OCI-LY3 (cell line): Measurements from ENCODE around the gene ABCB8.

Experiments
- EZH2phosphoT487 ChIP-seq: fragments of 200-600 bp; shearing (Covaris generic); IDR thresholded peaks from 2 replicates; pipeline ENCODE4 v1.6.1; 2018; ENCODE audit warnings: antibody characterized with exemption, mixed run types, low read depth
- TF ChIP-seq, protein P1 (sequence below): fragments of 200-600, 300-600 bp; sonication (generic); IDR thresholded peaks from 2 replicates; pipeline ENCODE4 v1.5.1; 2014; ENCODE audit warnings: antibody characterized with exemption, low read length, low read depth

DNA sequence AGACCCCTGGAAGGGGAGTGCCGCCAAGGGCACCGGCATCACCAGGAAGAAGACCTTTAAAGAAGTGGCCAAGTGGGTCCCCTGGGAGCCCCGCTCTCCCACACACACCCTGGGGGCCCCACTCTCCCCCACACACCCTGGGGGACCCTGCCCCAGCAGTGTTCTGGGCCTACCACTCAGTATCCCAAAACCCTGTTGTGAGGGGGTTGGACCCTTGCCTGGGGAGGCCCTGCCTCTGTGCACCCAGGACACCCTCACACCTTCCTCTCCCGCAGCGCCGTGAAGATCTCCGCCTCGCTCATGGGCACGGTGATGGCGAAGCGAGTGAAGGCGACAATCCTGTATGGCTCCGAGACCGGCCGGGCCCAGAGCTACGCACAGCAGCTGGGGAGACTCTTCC lies 26.7 kb upstream of the ABCB8 start:
- TF ChIP-seq, protein P1, sequence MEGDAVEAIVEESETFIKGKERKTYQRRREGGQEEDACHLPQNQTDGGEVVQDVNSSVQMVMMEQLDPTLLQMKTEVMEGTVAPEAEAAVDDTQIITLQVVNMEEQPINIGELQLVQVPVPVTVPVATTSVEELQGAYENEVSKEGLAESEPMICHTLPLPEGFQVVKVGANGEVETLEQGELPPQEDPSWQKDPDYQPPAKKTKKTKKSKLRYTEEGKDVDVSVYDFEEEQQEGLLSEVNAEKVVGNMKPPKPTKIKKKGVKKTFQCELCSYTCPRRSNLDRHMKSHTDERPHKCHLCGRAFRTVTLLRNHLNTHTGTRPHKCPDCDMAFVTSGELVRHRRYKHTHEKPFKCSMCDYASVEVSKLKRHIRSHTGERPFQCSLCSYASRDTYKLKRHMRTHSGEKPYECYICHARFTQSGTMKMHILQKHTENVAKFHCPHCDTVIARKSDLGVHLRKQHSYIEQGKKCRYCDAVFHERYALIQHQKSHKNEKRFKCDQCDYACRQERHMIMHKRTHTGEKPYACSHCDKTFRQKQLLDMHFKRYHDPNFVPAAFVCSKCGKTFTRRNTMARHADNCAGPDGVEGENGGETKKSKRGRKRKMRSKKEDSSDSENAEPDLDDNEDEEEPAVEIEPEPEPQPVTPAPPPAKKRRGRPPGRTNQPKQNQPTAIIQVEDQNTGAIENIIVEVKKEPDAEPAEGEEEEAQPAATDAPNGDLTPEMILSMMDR = no peak
- no peak for TF ChIP-seq EZH2phosphoT487
